B cell (primary cell): ENCODE measurements around the gene CDH16.

Source experiments
- CTCF ChIP-seq: fragments of 200-600 bp; IDR thresholded peaks from one replicate; pipeline ENCODE4 v1.8.0; 2022; ENCODE audit warnings: antibody characterized with exemption, mild to moderate bottlenecking
- EZH2 ChIP-seq: IDR thresholded peaks from 2 replicates; pipeline ENCODE4 v1.6.1; 2012; ENCODE audit warnings: borderline replicate concordance, low read depth, mild to moderate bottlenecking, moderate library complexity, low read length; ENCODE audit not compliant: insufficient read depth, poor library complexity, severe bottlenecking

DNA sequence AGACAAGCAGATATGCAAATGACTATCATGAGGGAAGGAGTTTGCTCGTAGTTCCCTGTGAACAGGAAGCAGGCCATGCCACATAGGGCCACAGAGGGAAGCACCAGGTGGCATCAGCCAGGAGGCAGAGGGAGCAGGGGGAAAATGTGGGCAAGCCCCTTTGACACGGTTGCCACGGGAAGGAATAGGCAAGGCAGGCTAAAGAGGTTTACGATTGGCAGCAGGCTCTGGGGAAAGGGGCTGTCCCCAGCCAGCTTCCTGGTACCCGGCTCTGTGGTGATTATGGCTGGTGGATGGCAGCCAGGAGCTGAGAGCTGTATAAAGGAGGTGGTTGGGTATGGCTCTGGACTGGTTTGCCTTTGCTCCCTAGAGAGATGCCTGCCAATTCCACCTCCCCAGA, 43.2 kb upstream of the CDH16 start:
- TF ChIP-seq CTCF: no peak
- TF ChIP-seq EZH2: no peak
